ENCODE results near the gene IRF8.
A peak's percentile ranks its signal among the peaks of the same experiment; 100 is the strongest.
"Not testable (repeated sequence)": the region's sequence is repeated elsewhere in the genome, so short reads cannot be mapped to it uniquely, and the experiment has no call there.

Gene IRF8

GRCh38 chr16:85898521-85899442 is at the start of gene IRF8:
TSS of gene IRF8 (plus strand) at chr16:85899162. CDS start at chr16:85903016, 3,854 bp downstream.
- peak; percentile 92 for DNase-seq

- no peak for DNase-seq
These were observed 49.6 kb upstream of the IRF8 start for GRCh38 chr16:85849388-85849787.

GRCh38 chr16:85850344-85850880 is 48.5 kb upstream of the IRF8 start:
- no peak for DNase-seq

DNA sequence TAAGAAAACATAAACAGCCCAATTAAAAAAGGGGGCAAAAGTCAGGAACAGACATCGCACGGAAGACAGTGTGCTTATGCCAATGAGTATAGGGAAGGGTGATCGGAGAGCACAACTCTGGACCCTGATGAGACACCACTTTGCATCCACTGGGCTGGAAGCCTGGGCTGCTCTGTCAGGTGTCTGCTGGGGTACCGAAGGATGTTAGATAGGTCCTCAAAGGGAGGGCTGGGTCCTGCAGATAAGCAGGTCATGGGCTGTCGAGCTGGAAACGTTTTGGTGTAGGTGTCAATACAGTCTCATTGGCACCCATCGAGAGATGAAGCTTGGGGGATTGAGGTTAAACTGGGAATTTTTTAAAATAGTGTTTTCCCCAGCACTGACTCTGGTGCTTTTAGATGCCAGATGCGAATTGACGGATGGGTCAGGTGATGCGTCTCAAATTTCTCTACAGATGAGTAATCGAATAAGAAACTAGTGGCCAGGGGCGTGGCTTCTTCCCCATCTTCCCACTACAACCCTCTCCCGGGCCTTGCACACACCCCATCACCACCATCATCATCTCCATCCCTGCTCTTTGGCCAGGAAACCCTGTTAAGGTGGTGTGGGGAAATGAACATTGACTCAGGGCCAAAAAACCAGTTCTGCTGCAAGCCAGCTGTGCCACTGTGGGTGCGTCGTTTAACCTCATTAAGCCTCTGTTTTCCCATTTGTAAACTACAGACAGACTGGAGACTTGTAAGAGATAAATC is 47.8 kb upstream of the IRF8 start:
- DNase-seq = no peak

GRCh38 chr16:85853547-85854545 is 45.1 kb upstream of the IRF8 start:
- no peak for DNase-seq

- no peak for DNase-seq
These were observed 44.0 kb upstream of the IRF8 start for GRCh38 chr16:85854935-85855334.

- DNase-seq = no peak
These were observed 42.9 kb upstream of the IRF8 start for GRCh38 chr16:85856079-85856478.

GRCh38 chr16:85856585-85856984 is 42.4 kb upstream of the IRF8 start:
- DNase-seq = no peak

DNA sequence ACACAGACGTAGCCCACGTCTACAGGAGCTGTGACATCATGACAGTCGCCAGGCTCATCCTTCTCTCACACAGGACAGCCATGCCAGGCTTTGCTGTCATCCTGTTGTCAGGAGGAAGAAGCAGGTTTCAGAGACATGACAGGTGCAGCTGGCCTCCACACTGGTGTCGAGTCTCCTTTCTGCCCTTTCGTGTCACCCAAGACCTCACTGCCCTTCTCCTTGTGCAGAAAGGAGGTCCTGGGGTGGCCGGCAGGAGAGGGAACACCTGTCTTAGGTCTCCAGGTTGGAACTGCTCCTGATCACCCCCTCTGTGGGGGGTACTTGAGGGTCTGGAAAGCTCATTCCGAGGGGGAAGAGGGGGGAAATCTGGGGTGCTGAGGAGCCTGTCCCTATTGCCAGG is 41.6 kb upstream of the IRF8 start:
- DNase-seq = no peak

GRCh38 chr16:85858571-85858970 is 40.4 kb upstream of the IRF8 start:
- DNase-seq = not testable (repeated sequence)

DNA sequence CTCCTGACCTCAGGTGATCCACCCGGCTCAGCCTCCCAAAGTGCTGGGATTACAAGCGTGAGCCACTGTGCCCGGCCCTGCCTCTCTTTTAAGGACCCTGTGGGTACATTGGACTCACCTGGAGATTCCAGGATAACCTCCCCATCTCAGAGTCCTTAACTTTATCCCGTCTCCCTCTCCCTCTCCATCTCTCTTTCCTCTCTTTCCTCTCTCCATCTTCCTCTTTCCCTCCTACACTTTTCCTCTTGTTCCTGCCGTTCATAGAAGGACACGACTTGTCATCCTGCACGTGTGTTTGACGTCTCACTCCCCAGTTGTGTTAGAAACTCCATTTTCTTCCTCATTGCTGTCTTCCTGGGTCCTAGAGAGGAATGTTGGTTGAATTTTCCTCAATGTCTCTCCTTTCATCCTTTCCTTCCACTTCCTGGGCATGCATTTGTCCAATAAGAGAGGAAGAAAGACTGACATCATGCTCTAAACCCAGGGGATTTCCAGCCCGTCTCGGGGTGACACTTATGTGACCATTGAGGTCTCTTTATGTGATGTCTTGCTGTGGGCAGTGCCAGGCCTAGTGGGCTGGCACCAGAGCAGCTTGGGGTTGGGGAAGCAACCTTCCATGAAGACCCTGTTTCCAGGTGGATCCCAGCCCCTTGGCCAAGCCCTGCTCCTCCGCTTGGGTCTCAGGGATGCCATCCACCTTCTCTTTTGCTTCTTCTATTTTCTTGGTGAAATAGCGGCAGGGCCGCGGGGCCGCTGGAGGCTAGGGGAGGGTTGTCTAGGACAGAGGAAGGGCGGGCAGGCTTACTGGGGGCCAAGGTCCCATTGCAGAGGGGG is 39.8 kb upstream of the IRF8 start:
- no peak for DNase-seq

- no peak for DNase-seq
These were observed 39.2 kb upstream of the IRF8 start for GRCh38 chr16:85859818-85860125.

DNA sequence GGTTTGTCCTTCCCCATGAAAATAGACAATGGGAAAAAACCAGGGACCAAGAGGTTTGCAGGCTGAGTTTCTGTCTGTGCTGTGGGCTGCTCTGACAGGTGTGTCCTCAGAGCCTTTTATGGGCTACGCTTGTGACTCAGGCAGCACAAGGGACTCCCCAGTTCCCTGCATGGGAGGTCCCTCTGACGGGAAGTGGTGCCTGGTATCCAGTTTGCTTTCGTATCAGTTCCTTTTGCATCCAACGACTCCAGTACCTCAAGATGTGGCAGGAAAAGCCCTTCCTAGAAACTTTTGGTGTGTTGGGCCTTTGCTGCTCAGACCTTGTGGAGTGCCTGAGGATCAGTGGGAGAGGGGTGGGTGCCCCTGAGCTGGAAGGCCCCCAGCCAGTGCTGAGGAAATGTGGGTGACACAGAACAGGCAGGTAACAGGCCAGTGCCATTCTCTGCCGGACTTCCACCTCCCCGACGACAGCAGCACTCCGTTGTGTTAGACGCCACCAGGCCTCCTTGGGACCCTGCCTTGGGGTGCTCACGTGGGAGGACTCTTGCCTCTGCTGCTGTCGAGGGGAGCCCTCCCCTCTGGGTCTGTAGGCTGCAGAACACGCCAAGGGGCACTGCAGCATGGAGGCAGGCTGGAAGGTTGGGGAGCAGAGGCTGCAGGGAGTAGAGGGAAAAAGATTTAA is 38.4 kb upstream of the IRF8 start:
- DNase-seq = no peak

DNA sequence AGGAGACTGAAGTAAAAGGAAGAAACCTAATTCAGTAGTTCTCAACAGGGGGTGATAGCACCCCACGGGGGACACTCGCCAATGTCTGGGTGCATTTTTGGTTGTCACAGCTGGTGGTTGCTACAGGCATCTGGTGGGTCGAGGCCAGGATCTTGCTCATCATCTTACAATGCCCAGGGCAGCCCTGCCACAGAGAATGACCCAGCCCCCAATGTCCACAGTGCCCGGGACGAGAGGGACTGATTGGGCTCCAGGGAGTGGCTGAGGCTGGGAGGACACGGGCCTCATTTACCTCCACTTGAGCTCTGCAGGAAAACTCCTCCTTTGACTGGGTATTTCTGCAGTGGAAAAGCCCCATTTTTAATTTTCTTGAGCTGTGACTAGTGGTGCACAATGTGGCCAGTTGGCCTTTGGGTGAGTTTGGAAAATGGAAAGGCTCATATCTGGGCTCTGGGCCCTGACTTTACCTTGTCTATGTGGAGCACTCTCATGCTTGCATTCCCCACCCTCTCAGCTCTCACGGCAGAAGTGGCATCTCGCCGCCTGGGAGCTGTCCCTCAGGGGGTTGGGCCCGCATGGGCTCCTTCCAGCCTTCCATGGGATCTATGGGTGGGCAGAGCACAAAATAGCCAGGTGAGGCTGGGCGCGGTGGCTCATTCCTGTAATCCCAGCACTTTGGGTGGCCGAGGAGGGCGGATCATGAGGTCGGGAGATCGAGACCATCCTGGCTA is 37.7 kb upstream of the IRF8 start:
- DNase-seq = no peak

GRCh38 chr16:85862476-85863383 is 36.2 kb upstream of the IRF8 start:
- DNase-seq = no peak

DNA sequence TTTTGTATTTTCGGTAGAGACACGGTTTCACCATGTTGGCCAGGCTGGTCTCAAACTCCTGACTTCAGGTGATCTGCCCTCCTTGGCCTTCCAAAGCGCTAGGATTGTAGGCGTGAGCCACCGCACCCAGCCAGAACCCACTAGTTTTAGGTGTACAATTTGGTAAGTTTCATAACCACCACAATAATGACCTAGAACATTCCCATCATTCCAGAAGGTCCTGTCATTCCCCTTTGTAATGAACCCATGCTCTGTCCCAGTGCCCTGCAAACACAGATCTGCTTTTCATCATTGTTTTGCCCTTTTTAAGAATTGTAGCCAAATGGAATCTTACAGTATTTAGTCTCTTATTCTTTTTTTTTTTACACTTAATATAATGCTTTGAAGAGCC is 35.6 kb upstream of the IRF8 start:
- no peak for DNase-seq

- DNase-seq = no peak
These were observed 34.0 kb upstream of the IRF8 start for GRCh38 chr16:85864965-85865364.

GRCh38 chr16:85867189-85867588 is 31.8 kb upstream of the IRF8 start:
- no peak for DNase-seq

- no peak for DNase-seq
These were observed 30.5 kb upstream of the IRF8 start for GRCh38 chr16:85868495-85868894.
